ENCODE data around the gene CA11. TPM values are rescaled to one million over a fixed set of nuclear protein-coding genes. Genes with fewer than 3 reads are reported as not detected.

Gene CA11
- total RNA-seq, 4 donors from 2014 or later = 11.9 to 16.5 (median 14.9) TPM

GRCh38 chr19:48616041-48616436 is 29.9 kb downstream of the CA11 start:
- H3K27ac ChIP-seq (replicated peaks in 1 of 4) = no peak overlapping the region
- H3K4me3 ChIP-seq = no peak overlapping the region
- no peaks in the 10 kb centered on the region for H3K27me3 ChIP-seq
- intact Hi-C loops (cut with DNase I) = no loop called here
- WGBS = 100% methylated on average over 1 of the region's 16 CpGs
- TF ChIP-seq EP300 (IDR thresholded peaks at IDR 0.05) = no peak
- no peak for TF ChIP-seq POLR2A (IDR thresholded peaks at IDR 0.05; ENCODE audit: low read depth)
- no peak for TF ChIP-seq POLR2AphosphoS5 (IDR thresholded peaks at IDR 0.05)
- TF ChIP-seq CTCF (IDR thresholded peaks at IDR 0.05) = no peak
- peaks cover 28 to 55% (median 42%) of the 10 kb centered on the region in 4 donors for H3K4me1 ChIP-seq
- no peak for DNase-seq (ENCODE audit: extremely low spot score)
- H3K9me3 ChIP-seq = no peaks in the 10 kb centered on the region
- peaks cover 24 to 38% (median 34%) of the 10 kb centered on the region in 4 donors for H3K36me3 ChIP-seq

DNA sequence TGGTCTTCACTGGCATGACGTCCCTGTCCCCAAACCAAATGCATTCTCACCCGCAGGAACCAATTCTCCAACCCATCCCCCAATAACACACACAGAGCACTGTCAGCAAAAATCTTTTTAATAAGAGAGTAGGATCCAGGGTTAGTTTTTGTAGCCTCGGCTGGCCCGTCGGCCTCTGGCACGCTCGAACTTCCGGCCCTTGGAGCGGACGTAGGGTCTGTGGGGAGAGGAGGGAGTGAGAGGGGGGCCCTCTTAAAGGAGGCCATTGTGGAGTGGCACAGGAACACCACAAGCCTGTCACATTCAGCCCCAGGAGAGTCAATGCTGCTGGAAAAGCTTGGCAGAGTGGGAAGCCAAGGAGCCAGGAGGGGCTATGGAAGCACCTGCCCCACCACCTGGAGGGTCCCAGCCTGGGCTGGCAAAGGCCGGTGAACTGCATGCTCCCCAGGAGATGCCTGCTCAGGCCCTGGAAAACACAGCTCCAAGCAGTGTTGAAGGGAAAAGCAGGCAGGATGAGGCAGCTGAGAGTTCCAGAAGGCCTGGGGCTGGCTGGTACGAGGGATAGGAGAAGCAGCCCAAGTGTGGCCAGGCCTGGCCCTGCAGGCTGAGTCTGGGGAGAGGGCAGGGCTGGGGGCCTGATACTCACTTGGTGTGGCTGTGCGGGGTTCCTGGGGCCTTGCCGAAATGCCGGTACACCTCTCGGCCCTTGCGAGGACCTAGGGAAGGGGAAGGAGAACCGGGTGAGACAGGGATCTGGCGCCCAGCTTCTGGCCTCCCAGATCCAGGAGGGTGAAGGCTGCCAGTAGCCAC is 30.6 kb downstream of the CA11 start:
- intact Hi-C loops (cut with DNase I) = no loop called here
- Histone ChIP-seq H3K27me3 (no peaks in the 10 kb centered on the region), H3K9me3 (no peaks in the 10 kb centered on the region), H3K4me1 (peaks cover 28 to 50% (median 40%) of the 10 kb centered on the region in 4 donors), H3K36me3 (peaks cover 24 to 36% (median 31%) of the 10 kb centered on the region in 4 donors), H3K27ac (replicated peaks in 1 of 4) (peak overlapping the region in 2 of 4 donors; percentile 10 to 13), H3K4me3 (no peak overlapping the region)
- TF ChIP-seq EP300 (IDR thresholded peaks at IDR 0.05) = no peak
- no peak for TF ChIP-seq POLR2A (IDR thresholded peaks at IDR 0.05; ENCODE audit: low read depth)
- no peak for TF ChIP-seq POLR2AphosphoS5 (IDR thresholded peaks at IDR 0.05)
- no peak for TF ChIP-seq CTCF (IDR thresholded peaks at IDR 0.05)
- WGBS = 74% methylated on average over 17 of the region's 19 CpGs
- DNase-seq (ENCODE audit: extremely low spot score) = no peak

DNA sequence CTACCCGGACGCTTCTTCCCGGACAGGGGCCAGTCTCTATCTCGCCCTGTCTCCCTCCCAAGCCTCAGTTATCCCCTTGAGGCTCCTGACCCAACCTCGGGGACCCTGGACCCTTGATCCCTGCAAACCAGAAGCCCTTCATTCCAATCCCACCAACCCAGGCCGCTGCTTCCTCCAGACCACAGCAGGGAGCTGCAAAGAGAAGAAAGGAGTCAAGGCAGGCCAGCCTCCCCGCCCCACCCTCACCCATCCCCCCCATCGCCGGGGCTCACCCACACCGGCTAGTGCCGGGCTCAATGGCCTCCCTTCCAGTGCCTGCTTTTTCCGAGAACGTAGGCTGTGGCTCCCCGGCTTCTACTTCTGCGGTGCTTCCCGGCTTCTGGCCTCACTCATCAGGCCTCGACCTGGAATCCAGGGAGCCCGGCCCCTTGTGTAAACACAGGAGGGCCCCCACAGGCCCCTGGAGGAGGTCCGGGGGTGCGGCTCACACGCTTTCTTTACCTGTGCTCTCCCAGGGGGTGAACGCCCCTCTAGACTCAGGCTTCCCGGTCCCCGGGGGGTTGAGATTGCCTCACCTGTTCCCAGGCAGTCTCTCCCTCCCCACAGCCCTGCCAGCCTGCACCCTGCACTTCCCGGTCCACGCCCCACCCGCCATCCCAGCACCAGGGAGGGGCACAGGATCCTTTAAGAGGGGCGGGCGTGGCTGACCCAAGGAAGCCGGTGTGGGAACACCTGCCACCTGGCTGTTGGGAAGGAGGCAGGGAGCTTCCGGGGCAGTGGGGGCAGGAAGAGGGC is 31.4 kb downstream of the CA11 start, which contains the start of gene FAM83E:
TSS of gene FAM83E (minus strand) at position 641 of the 795 bp plus-strand sequence. CDS start 1,704 bp downstream, outside the sequence.
- Histone ChIP-seq H3K27ac (replicated peaks in 1 of 4) (peak within 1 kb of the TSS in 2 of 4 donors; percentile 10 to 27), H3K9me3 (no peaks in the 10 kb centered on the region), H3K36me3 (peaks cover 24 to 36% (median 31%) of the 10 kb centered on the region in 4 donors), H3K27me3 (no peaks in the 10 kb centered on the region), H3K4me3 (no peak within 1 kb of the TSS), H3K4me1 (peaks cover 21 to 42% (median 32%) of the 10 kb centered on the region in 4 donors)
- no peak for DNase-seq (ENCODE audit: extremely low spot score)
- 61% methylated on average over 23 of the region's 31 CpGs for WGBS
- no peak for TF ChIP-seq CTCF (IDR thresholded peaks at IDR 0.05)
- TF ChIP-seq POLR2A (IDR thresholded peaks at IDR 0.05; ENCODE audit: low read depth) = no peak
- no peak for TF ChIP-seq EP300 (IDR thresholded peaks at IDR 0.05)
- no peak for TF ChIP-seq POLR2AphosphoS5 (IDR thresholded peaks at IDR 0.05)
- intact Hi-C loops (cut with DNase I) = no loop called here

DNA sequence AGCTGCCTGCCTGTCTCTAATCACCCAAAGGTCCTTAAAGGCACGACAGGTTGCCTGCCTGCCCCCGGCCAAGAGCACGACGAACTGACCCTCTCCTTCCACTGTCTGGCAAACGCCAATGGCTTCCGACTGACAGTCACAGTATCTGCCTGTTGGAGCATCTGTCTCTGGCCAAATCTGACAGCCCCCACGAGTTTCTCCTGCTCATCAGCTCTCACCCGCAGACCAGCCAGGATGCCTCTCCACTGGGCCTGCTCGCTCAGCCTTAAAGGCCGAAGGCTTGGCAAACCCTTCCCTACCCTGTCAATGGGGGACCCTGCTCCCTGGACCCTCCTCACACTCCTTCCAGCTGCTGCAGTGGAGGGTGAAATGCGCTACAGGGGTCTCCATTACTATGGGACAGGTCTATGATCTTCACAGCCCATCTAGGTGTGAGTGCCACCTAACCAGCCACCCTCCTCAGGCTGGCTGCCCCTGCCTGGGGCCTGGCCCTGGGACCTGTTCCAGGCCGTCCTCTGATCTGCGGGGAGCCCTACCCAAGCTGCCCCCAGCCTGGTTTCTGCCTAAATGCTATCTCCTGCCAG is 32.0 kb downstream of the CA11 start:
- WGBS = 87% methylated on average over 3 of the region's 13 CpGs
- no peak for DNase-seq (ENCODE audit: extremely low spot score)
- H3K4me1 ChIP-seq = peaks cover 20 to 41% (median 30%) of the 10 kb centered on the region in 4 donors
- no peak for TF ChIP-seq EP300 (IDR thresholded peaks at IDR 0.05)
- no peak for TF ChIP-seq POLR2A (IDR thresholded peaks at IDR 0.05; ENCODE audit: low read depth)
- TF ChIP-seq CTCF (IDR thresholded peaks at IDR 0.05) = no peak
- no peak for TF ChIP-seq POLR2AphosphoS5 (IDR thresholded peaks at IDR 0.05)
- peak overlapping the region in 1 of 4 donors; percentile 27 for H3K27ac ChIP-seq (replicated peaks in 1 of 4)
- H3K27me3 ChIP-seq = no peaks in the 10 kb centered on the region
- H3K4me3 ChIP-seq = no peak overlapping the region
- no peaks in the 10 kb centered on the region for H3K9me3 ChIP-seq
- peaks cover 24 to 36% (median 31%) of the 10 kb centered on the region in 4 donors for H3K36me3 ChIP-seq
- intact Hi-C loops (cut with DNase I) = no loop called here

Data from esophagus muscularis mucosa (tissue), 4 donors.